ENCODE data around the gene MAP3K7.

- TF ChIP-seq CTCF (IDR thresholded peaks at IDR 0.05) (no peak), EZH2 (IDR thresholded peaks at IDR 0.05) (no peak), EZH2phosphoT487 (IDR thresholded peaks at IDR 0.05) (no peak)
Observed at GRCh38 chr6:90598192-90598951, 11.5 kb upstream of the MAP3K7 start.

Data from neural progenitor cell (in vitro differentiated cells).